GM12878 (cell line): ENCODE measurements around the gene TNFAIP8L1. TPM values are rescaled to one million over a fixed set of nuclear protein-coding genes. Genes with fewer than 3 reads are reported as not detected.

Experiments used
- ATAC-seq: fragments of 200-7000 bp; cut with Tn5 transposase; 3 replicates; pipeline ENCODE4 v1.9.1; 2020; ENCODE audit warnings: mild to moderate bottlenecking, moderate library complexity
- BruUV-seq: library from RNA; stranded (reverse); fragments of 400-500 nt; replicated peaks from 2 replicates; lab custom pipeline; 2021; lab: Mats Ljungman, UMichigan
- CTCF ChIA-PET: fragments of 300-600 bp; sonication (Branson Sonifier 250); formaldehyde crosslinking; extraction: SDS; loops from one replicate; lab custom pipeline; 2021; ENCODE audit warnings: inconsistent platforms; lab: Yijun Ruan, JAX
- POLR2A ChIA-PET: fragments of 350-600 bp; formaldehyde crosslinking; extraction: SDS; loops from one replicate; lab custom pipeline; 2021; ENCODE audit warnings: inconsistent platforms; lab: Charles Lee
- RAD21 ChIA-PET: fragments of 300-600 bp; sonication (Branson Sonifier 250); formaldehyde crosslinking; loops from one replicate; lab custom pipeline; 2023; ENCODE audit warnings: antibody characterized with exemption; ENCODE audit not compliant: unreplicated experiment; lab: Charles Lee
- SMC1A ChIA-PET: fragments of 300-600 bp; sonication (Branson Sonifier 250); formaldehyde crosslinking; loops from one replicate; lab custom pipeline; 2023; ENCODE audit not compliant: unreplicated experiment, uncharacterized antibody; lab: Charles Lee
- DNase-seq: peaks from one replicate; pipeline ENCODE4 v3.0.0-alpha.2; 2011; ENCODE audit warnings: low read depth, low spot score
- FAIRE-seq: peaks from 3 replicates; lab custom pipeline; 2011; peaks lifted over from hg19 to GRCh38; lab: Jason Lieb, UNC
- H2AFZ ChIP-seq: 2 replicates; pipeline ENCODE4 v1.6.0; 2011; ENCODE audit warnings: low read depth, low read length, control low read depth; ENCODE audit not compliant: control insufficient read depth
- H3K27ac ChIP-seq: 2 replicates; pipeline ENCODE4 v1.5.1; 2011; ENCODE audit warnings: control low read depth; ENCODE audit not compliant: control insufficient read depth, insufficient read depth
- H3K27me3 ChIP-seq, 2 experiments: replicated peaks in 1 of 2; 2 replicates each; pipeline versions ENCODE4 v1.6.0 to v1.6.1; 2011; ENCODE audit warnings: low read length in 1 of 2; ENCODE audit not compliant: control insufficient read depth in 2 of 2, insufficient read depth in 2 of 2
- H3K36me3 ChIP-seq, 2 experiments: 2 replicates each; pipeline ENCODE4 v1.5.1; 2011; ENCODE audit warnings: low read length in 1 of 2; ENCODE audit not compliant: control insufficient read depth in 2 of 2, insufficient read depth in 2 of 2
- H3K4me1 ChIP-seq: 2 replicates; pipeline ENCODE4 v1.6.1; 2011; ENCODE audit warnings: mild to moderate bottlenecking, low read length, moderate library complexity, mixed read lengths; ENCODE audit not compliant: control insufficient read depth, insufficient read depth
- H3K4me2 ChIP-seq: 2 replicates; pipeline ENCODE4 v1.6.0; 2011; ENCODE audit warnings: control low read depth; ENCODE audit not compliant: control insufficient read depth, insufficient read depth
- H3K4me3 ChIP-seq: fragments of 200-600 bp; sonication (generic); 2 replicates; pipeline ENCODE4 v1.5.1; 2016
- H3K79me2 ChIP-seq: 2 replicates; pipeline ENCODE4 v1.6.0; 2011; ENCODE audit warnings: low read length; ENCODE audit not compliant: control insufficient read depth, insufficient read depth
- H3K9ac ChIP-seq: 2 replicates; pipeline ENCODE4 v1.8.0; 2011; ENCODE audit warnings: low read length, control low read depth, mixed read lengths; ENCODE audit not compliant: control insufficient read depth, insufficient read depth
- H3K9me3 ChIP-seq: replicated peaks from 3 replicates; pipeline ENCODE4 v1.5.1; 2011; ENCODE audit warnings: mild to moderate bottlenecking, low read length; ENCODE audit not compliant: control insufficient read depth, insufficient read depth
- H4K20me1 ChIP-seq: 2 replicates; pipeline ENCODE4 v1.6.0; 2011; ENCODE audit not compliant: control insufficient read depth, insufficient read depth
- ASH2L ChIP-seq: fragments of 300-600, 200-600 bp; sonication (generic); IDR thresholded peaks from 2 replicates; pipeline ENCODE4 v1.6.1; 2017; ENCODE audit warnings: low read depth, mild to moderate bottlenecking, borderline replicate concordance
- BMI1 ChIP-seq: fragments of 450-650 bp; IDR thresholded peaks from 2 replicates; pipeline ENCODE4 v1.6.1; 2016; ENCODE audit warnings: mild to moderate bottlenecking, moderate library complexity, borderline replicate concordance
- CEBPZ ChIP-seq: fragments of 150-350 bp; IDR thresholded peaks from 2 replicates; pipeline ENCODE4 v1.6.1; 2016; ENCODE audit warnings: low read depth, low read length
- CREB1 ChIP-seq: IDR thresholded peaks from 2 replicates; pipeline ENCODE4 v1.6.1; 2012; ENCODE audit warnings: low read depth, mild to moderate bottlenecking, inconsistent platforms
- CUX1 ChIP-seq: IDR thresholded peaks from 2 replicates; pipeline ENCODE4 v1.6.1; 2012; ENCODE audit warnings: improper control_type of control experiment, low read depth, low read length; ENCODE audit not compliant: insufficient replicate concordance
- NR2C1 ChIP-seq: fragments of 450-650 bp; IDR thresholded peaks from 2 replicates; pipeline ENCODE4 v1.6.1; 2017; ENCODE audit warnings: antibody characterized with exemption, mild to moderate bottlenecking, moderate library complexity
- NR2C2 ChIP-seq: IDR thresholded peaks from 2 replicates; pipeline ENCODE4 v1.6.1; 2011; ENCODE audit warnings: borderline replicate concordance, low read depth; ENCODE audit not compliant: control insufficient read depth, insufficient read length
- RFX5 ChIP-seq: IDR thresholded peaks from 2 replicates; pipeline ENCODE4 v1.6.1; 2011; ENCODE audit warnings: low read depth, low read length, improper control_type of control experiment
- RUNX3 ChIP-seq: IDR thresholded peaks from 2 replicates; pipeline ENCODE4 v1.6.1; 2012; ENCODE audit warnings: low read length, inconsistent platforms
- SPI1 ChIP-seq: IDR thresholded peaks from 2 replicates; pipeline ENCODE4 v1.6.1; 2011; ENCODE audit warnings: low read depth, mild to moderate bottlenecking, low read length, moderate library complexity, borderline replicate concordance; ENCODE audit not compliant: insufficient read depth
- YBX1 ChIP-seq: fragments of 450-650 bp; IDR thresholded peaks from 2 replicates; pipeline ENCODE4 v1.6.1; 2016; ENCODE audit warnings: antibody characterized with exemption
- ZBTB33 ChIP-seq: fragments of 450-650 bp; IDR thresholded peaks from 2 replicates; pipeline ENCODE4 v1.6.1; 2017; ENCODE audit warnings: mild to moderate bottlenecking
- WGBS: methylation state at CpG from one replicate; pipeline ENCODE4 v1.1.6; 2016; ENCODE audit warnings: low lambda C conversion rate; ENCODE audit not compliant: insufficient replicate concordance, insufficient coverage; ENCODE audit errors: missing lambda C conversion rate; 5-methylcytosine and 5-hydroxymethylcytosine counted together
- in situ Hi-C: fragments of 300-500 bp; cut with MboI; formaldehyde crosslinking; loops from 9 replicates; pipeline ENCODE4 v1.14.3; 2018; ENCODE audit warnings: mixed read lengths
- intact Hi-C: fragments of 100-400 bp; cut with micrococcal nuclease; formaldehyde crosslinking; loops from one replicate; pipeline ENCODE4 v1.14.2; 2022; ENCODE audit not compliant: unreplicated experiment
- polyA plus RNA-seq, 11 experiments: library from polyadenylated mRNA; depleted of rRNA in 4 of 11; unstranded in 6 of 11; stranded (reverse) in 5 of 11; fragments of >200 nt; fragmentation: Nextera tagmentation in 4 of 11; fragmentation: Illumina TruSeq in 1 of 11; extraction: Ambion mirVana in 4 of 11; extraction: Trizol in 1 of 11; gene quantifications; 1 replicate in 1 of 11; 2 replicates in 10 of 11; pipeline versions ENCODE4 v1.2.1 to v1.2.3, GENCODE V29; 2011 to 2016; ENCODE audit warnings: inconsistent platforms in 2 of 11, missing spikeins in 2 of 11, low read depth in 1 of 11
- total RNA-seq, 4 experiments: library from RNA; depleted of rRNA in 3 of 4; stranded (reverse); fragments of >200 nt in 3 of 4; fragmentation: Illumina TruSeq in 1 of 4; extraction: Trizol in 1 of 4; gene quantifications; 2 replicates each; pipeline versions ENCODE4 v1.2.1 to v1.2.3, GENCODE V29; 2013 to 2021

Gene TNFAIP8L1
- total and polyA plus RNA-seq, 10 of the 15 experiments (the other 5 are each of a cell fraction or from before 2014, with no cell fraction given) = 0.93 to 12.7 (median 8.6) TPM

GRCh38 chr19:4636151-4636717, 3.1 kb upstream of the TNFAIP8L1 start:
- H3K4me1 ChIP-seq = peaks cover 13% of the 10 kb centered on the region
- peaks cover 18% of the 10 kb centered on the region for H3K79me2 ChIP-seq
- no peaks in the 10 kb centered on the region for H3K9me3 ChIP-seq
- ATAC-seq = peak; percentile 49
- BruUV-seq = no TSS peak
- ChIA-PET POLR2A (interaction anchor here (0.5 to 0.9 kb wide), 3 partner anchors 8 to 398 kb away, joined by 4 read pairs; no protein-coding TSS in a partner anchor), RAD21 (interaction anchor here (0.6 to 2.2 kb wide), 8 partner anchors 46 to 648 kb away, joined by 3 to 16 read pairs (median 6); partner anchors contain the start of gene FEM1A), SMC1A (interaction anchor here (0.6 to 2.4 kb wide), 8 partner anchors 40 to 117 kb away, joined by 3 to 13 read pairs (median 4); no protein-coding TSS in a partner anchor), CTCF (interaction anchor here (0.6 to 3.4 kb wide), 30 partner anchors 8 to 426 kb away, joined by 3 to 94 read pairs (median 7); partner anchors contain the start of genes FEM1A, PLIN5 and SEMA6B)
- intact Hi-C loops = loop anchor here (1.0 to 2.0 kb wide), 2 partner anchors 47 to 59 kb away; no protein-coding TSS in a partner anchor
- no peak for FAIRE-seq
- peak overlapping the region; percentile 69 for H3K9ac ChIP-seq
- no peaks in the 10 kb centered on the region for H3K36me3 ChIP-seq
- H3K27ac ChIP-seq = no peak overlapping the region
- peak overlapping the region; percentile 89 for H3K4me2 ChIP-seq
- 3% methylated on average over 30 of the region's 43 CpGs for WGBS
- DNase-seq = no peak
- H3K27me3 ChIP-seq = no peaks in the 10 kb centered on the region
- H4K20me1 ChIP-seq = no peaks in the 10 kb centered on the region
- H3K4me3 ChIP-seq = peak overlapping the region; percentile 66; the same call in 1 of the 2 replicates
- peak overlapping the region; percentile 88 for H2AFZ ChIP-seq
- in situ Hi-C loops = loop anchor here (5.0 kb wide), 1 partner anchor 59 kb away; no protein-coding TSS in a partner anchor
- TF ChIP-seq YBX1 (no peak), RUNX3 (no peak), SPI1 (no peak), CUX1 (no peak), NR2C2 (no peak), NR2C1 (no peak), ZBTB33 (no peak), CREB1 (no peak), CEBPZ (no peak), BMI1 (no peak), ASH2L (no peak), RFX5 (no peak)
